GM18520 (cell line): Measurements from ENCODE around the gene MUC5B.

Experiments used
- ATAC-seq: cut with Tn5 transposase; IDR thresholded peaks from one replicate; pipeline ENCODE4 v1.9.1; 2021; ENCODE audit not compliant: unreplicated experiment

Gene MUC5B

GRCh38 chr11:1295086-1295485 lies 72.2 kb downstream of the MUC5B start:
- no peak for ATAC-seq

GRCh38 chr11:1295591-1295990 lies 72.7 kb downstream of the MUC5B start:
- no peak for ATAC-seq

GRCh38 chr11:1296287-1296686 lies 73.4 kb downstream of the MUC5B start:
- ATAC-seq = no peak

- ATAC-seq = no peak
Measured at GRCh38 chr11:1297011-1297575, 74.2 kb downstream of the MUC5B start.

- ATAC-seq = no peak
Measured at GRCh38 chr11:1297576-1298473, 75.0 kb downstream of the MUC5B start.

GRCh38 chr11:1298695-1299492 lies 76.0 kb downstream of the MUC5B start:
- no peak for ATAC-seq

- ATAC-seq = no peak
Measured at GRCh38 chr11:1299621-1300020, 76.8 kb downstream of the MUC5B start.

GRCh38 chr11:1300121-1300520 lies 77.3 kb downstream of the MUC5B start:
- no peak for ATAC-seq

- ATAC-seq = no peak
Measured at GRCh38 chr11:1300569-1301187, 77.8 kb downstream of the MUC5B start.

- no peak for ATAC-seq
Measured at GRCh38 chr11:1301220-1302000, 78.5 kb downstream of the MUC5B start.

- ATAC-seq = no peak
Measured at GRCh38 chr11:1302041-1302460, 79.2 kb downstream of the MUC5B start.

GRCh38 chr11:1302461-1303125 lies 79.7 kb downstream of the MUC5B start:
- no peak for ATAC-seq

- ATAC-seq = no peak
Measured at GRCh38 chr11:1303126-1303821, 80.4 kb downstream of the MUC5B start.

- no peak for ATAC-seq
Measured at GRCh38 chr11:1303973-1304372, 81.1 kb downstream of the MUC5B start.

- no peak for ATAC-seq
Measured at GRCh38 chr11:1304380-1304779, 81.5 kb downstream of the MUC5B start.

GRCh38 chr11:1305063-1305495 lies 82.2 kb downstream of the MUC5B start:
- no peak for ATAC-seq

- ATAC-seq = no peak
Measured at GRCh38 chr11:1305501-1306056, 82.7 kb downstream of the MUC5B start.

- ATAC-seq = no peak
Measured at GRCh38 chr11:1306186-1307162, 83.6 kb downstream of the MUC5B start.
